Loucy (cell line): ENCODE data around the gene ENTHD1.

ENCODE experiments used
- H2AFZ ChIP-seq: fragments of 200-600 bp; sonication (generic); 2 replicates; pipeline ENCODE4 v1.6.0; 2016; ENCODE audit warnings: antibody characterized with exemption, mild to moderate bottlenecking, low read length, moderate library complexity
- H3F3A ChIP-seq: fragments of 200-600 bp; 2 replicates; pipeline ENCODE4 v1.6.0; 2016; ENCODE audit warnings: antibody characterized with exemption, low read depth, mild to moderate bottlenecking
- H3K27me3 ChIP-seq: fragments of 200-600 bp; sonication (generic); 2 replicates; pipeline ENCODE4 v1.6.1; 2014; ENCODE audit warnings: low read length, mild to moderate bottlenecking; ENCODE audit not compliant: insufficient read depth, poor library complexity, severe bottlenecking
- H3K36me3 ChIP-seq: fragments of 200-600 bp; sonication (generic); 2 replicates; pipeline ENCODE4 v1.6.1; 2016; ENCODE audit warnings: low read length; ENCODE audit not compliant: insufficient read depth
- H3K4me1 ChIP-seq: fragments of 200-600 bp; sonication (generic); 2 replicates; pipeline ENCODE4 v1.5.1; 2014; ENCODE audit warnings: low read length, mild to moderate bottlenecking; ENCODE audit not compliant: insufficient read depth, poor library complexity, severe bottlenecking
- H3K4me2 ChIP-seq: fragments of 200-600 bp; sonication (generic); 2 replicates; pipeline ENCODE4 v1.6.0; 2014; ENCODE audit warnings: antibody characterized with exemption, low read length, low read depth, mild to moderate bottlenecking; ENCODE audit not compliant: poor library complexity, severe bottlenecking
- H3K4me3 ChIP-seq: fragments of 200-600 bp; sonication (generic); 2 replicates; pipeline ENCODE4 v1.5.1; 2014; ENCODE audit warnings: low read length, mild to moderate bottlenecking, mixed read lengths; ENCODE audit not compliant: poor library complexity, severe bottlenecking
- H3K79me2 ChIP-seq: fragments of 200-600 bp; sonication (generic); 2 replicates; pipeline ENCODE4 v1.6.1; 2014; ENCODE audit warnings: low read length; ENCODE audit not compliant: insufficient read depth
- H3K9ac ChIP-seq: fragments of 200-600 bp; sonication (generic); 2 replicates; pipeline ENCODE4 v1.6.0; 2014; ENCODE audit warnings: mild to moderate bottlenecking, low read depth, low read length, moderate library complexity; ENCODE audit not compliant: poor library complexity, severe bottlenecking
- H3K9me2 ChIP-seq: fragments of 200-600 bp; sonication (generic); replicated peaks from 2 replicates; pipeline ENCODE4 v1.6.1; 2016; ENCODE audit warnings: low read depth, low read length, mixed read lengths
- H3K9me3 ChIP-seq: fragments of 200-600 bp; sonication (generic); 2 replicates; pipeline ENCODE4 v1.6.1; 2014; ENCODE audit warnings: mild to moderate bottlenecking, antibody characterized with exemption, low read length, low read depth; ENCODE audit not compliant: insufficient read depth
- H4K20me1 ChIP-seq: fragments of 200-600 bp; sonication (generic); 2 replicates; pipeline ENCODE4 v1.6.0; 2014; ENCODE audit warnings: antibody characterized with exemption, low read length, mild to moderate bottlenecking; ENCODE audit not compliant: insufficient read depth, poor library complexity, severe bottlenecking
- EZH2phosphoT487 ChIP-seq: fragments of 200-600 bp; IDR thresholded peaks from 2 replicates; pipeline ENCODE4 v1.6.1; 2018; ENCODE audit warnings: antibody characterized with exemption, mild to moderate bottlenecking, moderate library complexity, borderline replicate concordance
- TF ChIP-seq, protein P1 (sequence below): fragments of 200-600 bp; sonication (generic); conservative IDR thresholded peaks from 2 replicates; pipeline ENCODE4 v1.5.1; 2014; ENCODE audit warnings: mild to moderate bottlenecking, antibody characterized with exemption, low read length

The ENTHD1 gene

DNA sequence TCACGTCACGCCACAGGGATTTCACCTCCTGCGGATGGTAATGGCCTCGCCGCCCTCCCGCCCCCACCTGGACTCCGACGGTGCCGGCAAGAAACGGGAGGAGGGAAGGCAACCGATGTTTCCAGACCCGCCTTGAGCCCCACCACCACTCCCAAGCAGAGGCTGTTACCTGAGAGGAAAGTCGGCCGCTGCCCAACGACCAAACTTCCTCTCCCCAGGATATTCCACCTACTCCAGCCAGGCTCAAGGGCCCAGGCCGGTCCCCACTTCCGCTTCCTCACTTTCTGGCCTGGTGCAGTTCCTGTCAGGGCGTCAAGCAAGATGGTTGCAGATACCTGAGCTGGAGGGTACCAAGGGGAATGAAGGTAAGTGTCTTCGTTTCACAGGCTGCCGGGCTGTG, at the start of gene ENTHD1:
Gene ENTHD1 (minus strand): TSS at position 235 of the 400 bp plus-strand sequence. CDS start 6,012 bp downstream, outside the sequence.
- TF ChIP-seq EZH2phosphoT487: no peak
- TF ChIP-seq, protein P1, sequence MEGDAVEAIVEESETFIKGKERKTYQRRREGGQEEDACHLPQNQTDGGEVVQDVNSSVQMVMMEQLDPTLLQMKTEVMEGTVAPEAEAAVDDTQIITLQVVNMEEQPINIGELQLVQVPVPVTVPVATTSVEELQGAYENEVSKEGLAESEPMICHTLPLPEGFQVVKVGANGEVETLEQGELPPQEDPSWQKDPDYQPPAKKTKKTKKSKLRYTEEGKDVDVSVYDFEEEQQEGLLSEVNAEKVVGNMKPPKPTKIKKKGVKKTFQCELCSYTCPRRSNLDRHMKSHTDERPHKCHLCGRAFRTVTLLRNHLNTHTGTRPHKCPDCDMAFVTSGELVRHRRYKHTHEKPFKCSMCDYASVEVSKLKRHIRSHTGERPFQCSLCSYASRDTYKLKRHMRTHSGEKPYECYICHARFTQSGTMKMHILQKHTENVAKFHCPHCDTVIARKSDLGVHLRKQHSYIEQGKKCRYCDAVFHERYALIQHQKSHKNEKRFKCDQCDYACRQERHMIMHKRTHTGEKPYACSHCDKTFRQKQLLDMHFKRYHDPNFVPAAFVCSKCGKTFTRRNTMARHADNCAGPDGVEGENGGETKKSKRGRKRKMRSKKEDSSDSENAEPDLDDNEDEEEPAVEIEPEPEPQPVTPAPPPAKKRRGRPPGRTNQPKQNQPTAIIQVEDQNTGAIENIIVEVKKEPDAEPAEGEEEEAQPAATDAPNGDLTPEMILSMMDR: no peak
- Histone ChIP-seq H3K9me2 (no peaks in the 10 kb centered on the region), H3F3A (no peaks in the 10 kb centered on the region), H3K27me3 (no peaks in the 10 kb centered on the region), H3K4me1 (peaks cover 27% of the 10 kb centered on the region), H3K4me2 (no peak within 1 kb of the TSS), H3K9ac (no peak within 1 kb of the TSS), H3K36me3 (no peaks in the 10 kb centered on the region), H3K79me2 (peaks cover 7% of the 10 kb centered on the region; the same call in 1 of the 2 replicates), H3K9me3 (no peaks in the 10 kb centered on the region), H3K4me3 (no peak within 1 kb of the TSS), H2AFZ (no peak within 1 kb of the TSS), H4K20me1 (no peaks in the 10 kb centered on the region)

GRCh38 chr22:39943337-39943736, 49.8 kb upstream of the ENTHD1 start:
- peaks cover 85% of the 10 kb centered on the region for H3K4me1 ChIP-seq
- no peaks in the 10 kb centered on the region for H3K9me2 ChIP-seq
- no peak overlapping the region for H2AFZ ChIP-seq
- no peaks in the 10 kb centered on the region for H3F3A ChIP-seq
- peaks cover 100% of the 10 kb centered on the region for H3K79me2 ChIP-seq
- peak overlapping the region; percentile 42 for H3K9ac ChIP-seq
- no peak overlapping the region for H3K4me3 ChIP-seq
- H3K27me3 ChIP-seq: no peaks in the 10 kb centered on the region
- peaks cover 31% of the 10 kb centered on the region for H3K36me3 ChIP-seq
- TF ChIP-seq, protein P1: peak; percentile 55
- no peak for TF ChIP-seq EZH2phosphoT487
- H3K9me3 ChIP-seq: no peaks in the 10 kb centered on the region
- H3K4me2 ChIP-seq: peak overlapping the region; percentile 52
- H4K20me1 ChIP-seq: peaks cover 9% of the 10 kb centered on the region

DNA sequence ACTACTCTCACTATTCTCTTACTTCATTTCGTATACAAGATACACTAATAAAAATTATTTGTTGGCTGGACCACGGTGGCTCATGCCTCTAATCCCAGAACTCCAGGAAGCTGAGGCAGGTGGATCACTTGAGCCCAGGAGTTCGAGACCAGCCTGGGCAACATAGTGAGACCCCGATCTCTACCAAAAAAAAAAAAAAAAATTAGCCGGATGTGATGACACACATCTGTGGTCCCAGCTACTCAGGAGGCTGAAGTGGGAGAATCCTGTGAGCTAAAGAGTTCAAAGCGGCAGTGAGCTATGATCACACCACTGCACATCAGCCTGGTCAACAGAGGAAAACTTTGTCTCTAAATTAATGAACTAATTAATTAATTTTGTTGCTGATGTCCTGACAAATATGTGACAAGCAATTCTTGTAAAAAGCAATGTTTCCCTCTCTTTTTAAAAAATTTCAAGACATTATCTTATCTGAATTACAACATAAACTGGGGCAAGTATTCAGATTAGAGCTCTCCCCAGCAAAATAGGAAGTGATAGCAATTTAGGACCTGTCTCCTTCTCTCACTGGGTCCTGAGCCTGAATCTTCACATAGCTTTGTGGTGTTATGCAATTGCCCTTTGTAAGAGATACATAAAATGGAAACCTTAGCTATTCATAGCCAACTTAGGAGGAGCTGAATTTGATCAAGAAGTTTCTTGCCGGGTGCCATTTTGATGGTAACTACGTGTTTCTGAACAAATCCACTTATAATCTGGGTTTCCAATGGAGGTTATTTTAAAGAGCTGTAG, 49.1 kb upstream of the ENTHD1 start:
- Histone ChIP-seq H3K4me2 (peak overlapping the region; percentile 52), H3K36me3 (peaks cover 29% of the 10 kb centered on the region; the same call in 1 of the 2 replicates), H3K9me3 (no peaks in the 10 kb centered on the region), H3K79me2 (peaks cover 100% of the 10 kb centered on the region), H3K9me2 (no peaks in the 10 kb centered on the region), H3F3A (no peaks in the 10 kb centered on the region), H2AFZ (no peak overlapping the region), H3K4me3 (no peak overlapping the region), H4K20me1 (peaks cover 13% of the 10 kb centered on the region), H3K9ac (peak overlapping the region; percentile 42), H3K4me1 (peaks cover 85% of the 10 kb centered on the region), H3K27me3 (no peaks in the 10 kb centered on the region)
- TF ChIP-seq, protein P1: no peak
